Stimulated activated naive B cell treated with anti-CD40 and anti-IgM and Interleukin-4, amounts not matched to agents 10 μg/mL and 1 μg/mL and 100 μg/mL, for 72 hours (primary cell): Measurements from ENCODE around the gene CYP3A7.
"Not testable (repeated sequence)": the region's sequence is repeated elsewhere in the genome, so short reads cannot be mapped to it uniquely, and the experiment has no call there.

Experiments used
- ATAC-seq, 2 donors: fragments of 150-1000 bp; cut with Tn5 transposase; replicated peaks; 2 replicates each; pipeline ENCODE4 v1.10.0; 2021; ENCODE audit warnings: moderate library complexity in 1 of 2
- DNase-seq: peaks from one replicate; pipeline ENCODE4 v3.0.0; 2021
- H3K27ac Mint-ChIP-seq: one replicate; pipeline ENCODE4 v1.8.0; 2022; ENCODE audit warnings: mild to moderate bottlenecking, mixed read lengths
- H3K27me3 Mint-ChIP-seq, 2 donors: one replicate each; pipeline ENCODE4 v1.8.0; 2022; ENCODE audit warnings: mixed read lengths in 2 of 2
- H3K36me3 Mint-ChIP-seq, 2 donors: one replicate each; pipeline ENCODE4 v1.8.0; 2022; ENCODE audit warnings: mixed read lengths in 2 of 2, mild to moderate bottlenecking in 1 of 2
- H3K4me1 Mint-ChIP-seq, 2 donors: one replicate each; pipeline ENCODE4 v1.8.0; 2022; ENCODE audit warnings: mixed read lengths in 2 of 2, mild to moderate bottlenecking in 1 of 2
- H3K4me3 Mint-ChIP-seq, 2 donors: one replicate each; pipeline ENCODE4 v1.8.0; 2022; ENCODE audit warnings: mild to moderate bottlenecking in 2 of 2, mixed read lengths in 2 of 2, moderate library complexity in 1 of 2
- H3K9me3 Mint-ChIP-seq, 2 donors: one replicate each; pipeline ENCODE4 v1.8.0; 2022; ENCODE audit warnings: mixed read lengths in 2 of 2, mild to moderate bottlenecking in 1 of 2

CYP3A7 gene

GRCh38 chr7:99733003-99733402 is 2.0 kb downstream of the CYP3A7 start:
- no peaks in the 10 kb centered on the region for H3K4me1 Mint-ChIP-seq
- ATAC-seq, result no peak
- H3K36me3 Mint-ChIP-seq, result peaks cover 0 to 4% of the 10 kb centered on the region in 2 donors
- H3K4me3 Mint-ChIP-seq, result no peak overlapping the region
- no peak overlapping the region for H3K27ac Mint-ChIP-seq
- peaks cover 9 to 28% of the 10 kb centered on the region in 2 donors for H3K27me3 Mint-ChIP-seq
- H3K9me3 Mint-ChIP-seq, result no peaks in the 10 kb centered on the region
- no peak for DNase-seq

DNA sequence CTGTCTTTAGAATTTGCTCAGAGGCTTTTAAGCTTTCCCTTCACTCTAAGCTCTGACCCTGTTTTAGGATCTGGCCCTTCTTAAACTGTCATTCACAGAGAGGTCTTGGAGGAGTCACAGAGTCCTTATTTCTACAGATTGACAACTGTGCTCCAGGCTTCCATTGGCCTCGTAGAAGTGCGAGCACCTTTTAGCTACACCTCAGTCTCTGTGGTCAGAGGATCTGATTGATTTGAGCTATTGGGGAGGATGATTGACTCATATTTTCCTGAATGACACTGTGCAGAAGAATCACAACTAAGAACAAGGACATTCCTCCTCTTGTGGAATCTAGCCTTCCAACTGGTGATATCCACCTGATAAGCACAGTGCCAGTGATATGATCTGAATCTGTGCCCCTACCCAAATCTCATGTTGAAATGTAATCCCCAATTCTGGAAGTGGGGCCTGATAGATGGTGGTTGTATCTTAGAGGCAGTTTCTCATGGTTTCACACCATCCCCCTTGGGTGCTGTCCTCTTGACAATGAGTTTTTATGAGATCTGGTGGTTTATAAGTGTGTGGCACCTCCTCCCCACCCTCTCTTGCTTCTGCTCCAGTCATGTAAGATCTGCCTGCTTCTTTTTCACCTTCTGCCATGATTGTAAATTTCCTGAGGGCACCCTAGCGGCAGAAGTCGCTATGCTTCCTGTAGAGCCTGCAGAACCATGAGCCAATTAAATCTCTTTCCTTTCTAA is 3.2 kb downstream of the CYP3A7 start:
- DNase-seq, result no peak
- Mint-ChIP-seq H3K27ac (no peak overlapping the region), H3K9me3 (no peaks in the 10 kb centered on the region), H3K36me3 (peaks cover 0 to 3% of the 10 kb centered on the region in 2 donors), H3K27me3 (peaks cover 9 to 27% of the 10 kb centered on the region in 2 donors), H3K4me3 (no peak overlapping the region), H3K4me1 (no peaks in the 10 kb centered on the region)
- no peak for ATAC-seq

DNA sequence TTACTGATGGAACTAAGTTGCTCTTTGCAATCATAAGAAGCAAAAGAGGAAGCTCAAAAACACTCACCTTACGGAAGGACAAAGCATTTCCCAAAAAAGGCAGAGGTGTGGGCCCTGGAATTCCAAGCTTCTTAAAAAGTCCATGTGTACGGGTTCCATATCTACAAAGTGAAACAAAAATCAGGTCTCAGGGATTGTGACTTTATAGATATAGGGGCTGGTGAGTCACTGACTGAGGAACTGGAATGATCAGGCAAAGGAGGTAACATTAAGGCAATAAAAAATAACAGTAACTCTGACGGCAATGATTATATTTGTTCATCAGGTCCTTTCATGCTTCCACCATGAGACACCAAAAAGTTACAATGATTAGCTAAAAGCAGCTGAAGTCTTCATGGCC is 4.0 kb downstream of the CYP3A7 start:
- Mint-ChIP-seq H3K4me1 (no peaks in the 10 kb centered on the region), H3K27me3 (peaks cover 9 to 19% of the 10 kb centered on the region in 2 donors)
- DNase-seq, result no peak

DNA sequence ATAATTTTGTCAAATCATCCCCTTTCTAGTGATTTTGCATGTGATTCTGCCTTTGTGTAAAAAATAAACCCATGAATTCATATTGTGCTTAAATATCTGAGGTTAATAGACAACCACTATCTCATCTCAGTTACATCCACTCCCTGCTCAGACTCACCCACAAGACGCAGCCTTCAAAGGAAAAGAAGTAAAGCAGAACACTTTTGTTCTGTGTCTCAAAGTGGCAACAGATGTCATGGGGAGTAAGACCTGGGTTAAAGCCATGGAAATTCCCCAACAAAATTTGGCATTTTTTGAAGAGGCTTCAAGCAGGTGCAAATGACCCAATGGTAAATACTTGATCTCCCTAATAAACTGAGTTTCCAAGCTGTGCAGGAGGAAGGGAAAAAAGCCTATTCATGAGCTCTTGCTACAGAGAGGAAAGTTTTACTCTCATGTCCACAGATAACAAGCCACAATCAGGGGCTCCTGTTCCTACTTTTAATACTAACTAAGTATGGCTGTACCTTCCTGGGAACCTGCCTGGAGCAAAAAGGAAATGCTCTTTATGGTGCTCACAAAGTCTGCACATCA is 4.7 kb downstream of the CYP3A7 start:
- DNase-seq, result no peak
- Mint-ChIP-seq H3K4me3 (no peak overlapping the region), H3K4me1 (no peaks in the 10 kb centered on the region), H3K36me3 (no peaks in the 10 kb centered on the region), H3K27ac (no peak overlapping the region), H3K9me3 (no peaks in the 10 kb centered on the region), H3K27me3 (peaks cover 5 to 13% of the 10 kb centered on the region in 2 donors)
- no peak for ATAC-seq

More for the DNA sequence above, 4.0 kb downstream of the CYP3A7 start:
- Mint-ChIP-seq H3K9me3 (no peaks in the 10 kb centered on the region), H3K36me3 (no peaks in the 10 kb centered on the region), H3K27ac (no peak overlapping the region), H3K4me3 (no peak overlapping the region)
- no peak for ATAC-seq

- Mint-ChIP-seq H3K9me3 (no peaks in the 10 kb centered on the region), H3K27me3 (peaks cover 5 to 8% of the 10 kb centered on the region in 2 donors), H3K27ac (no peak overlapping the region), H3K4me1 (no peaks in the 10 kb centered on the region), H3K4me3 (no peak overlapping the region), H3K36me3 (peaks cover 0 to 1% of the 10 kb centered on the region in 2 donors)
- ATAC-seq, result no peak
- no peak for DNase-seq
Observed at GRCh38 chr7:99729486-99730237, 5.3 kb downstream of the CYP3A7 start.

GRCh38 chr7:99728615-99729014 is 6.4 kb downstream of the CYP3A7 start:
- H3K4me1 Mint-ChIP-seq, result no peaks in the 10 kb centered on the region
- H3K9me3 Mint-ChIP-seq, result no peaks in the 10 kb centered on the region
- H3K36me3 Mint-ChIP-seq, result peaks cover 5 to 6% of the 10 kb centered on the region in 2 donors
- no peak overlapping the region for H3K27ac Mint-ChIP-seq
- H3K27me3 Mint-ChIP-seq, result peaks cover 14 to 15% of the 10 kb centered on the region in 2 donors
- H3K4me3 Mint-ChIP-seq, result no peak overlapping the region
- no peak for DNase-seq
- no peak for ATAC-seq

DNA sequence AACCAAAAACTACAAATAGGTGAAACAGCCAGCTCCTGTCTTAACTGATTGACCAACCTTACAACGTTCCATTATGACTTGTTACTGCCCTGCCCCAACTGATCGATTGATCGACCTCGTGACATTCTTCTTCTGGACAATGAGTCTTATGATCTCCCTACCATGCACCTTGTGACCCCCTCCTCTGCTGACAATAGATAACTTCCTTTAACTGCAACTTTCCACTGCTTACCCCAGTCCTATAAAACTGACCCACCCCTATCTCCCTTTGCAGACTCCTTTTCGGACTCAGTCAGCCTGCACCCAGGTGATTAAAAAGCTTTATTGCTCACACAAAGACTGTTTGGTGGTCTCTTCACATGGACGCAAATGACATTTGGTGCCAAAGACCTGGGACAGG is 11.8 kb downstream of the CYP3A7 start:
- H3K9me3 Mint-ChIP-seq, H3K27ac Mint-ChIP-seq, DNase-seq, H3K36me3 Mint-ChIP-seq, ATAC-seq, H3K4me1 Mint-ChIP-seq, H3K4me3 Mint-ChIP-seq: not testable (repeated sequence)
- peaks cover 13 to 26% of the 10 kb centered on the region in 2 donors for H3K27me3 Mint-ChIP-seq

DNA sequence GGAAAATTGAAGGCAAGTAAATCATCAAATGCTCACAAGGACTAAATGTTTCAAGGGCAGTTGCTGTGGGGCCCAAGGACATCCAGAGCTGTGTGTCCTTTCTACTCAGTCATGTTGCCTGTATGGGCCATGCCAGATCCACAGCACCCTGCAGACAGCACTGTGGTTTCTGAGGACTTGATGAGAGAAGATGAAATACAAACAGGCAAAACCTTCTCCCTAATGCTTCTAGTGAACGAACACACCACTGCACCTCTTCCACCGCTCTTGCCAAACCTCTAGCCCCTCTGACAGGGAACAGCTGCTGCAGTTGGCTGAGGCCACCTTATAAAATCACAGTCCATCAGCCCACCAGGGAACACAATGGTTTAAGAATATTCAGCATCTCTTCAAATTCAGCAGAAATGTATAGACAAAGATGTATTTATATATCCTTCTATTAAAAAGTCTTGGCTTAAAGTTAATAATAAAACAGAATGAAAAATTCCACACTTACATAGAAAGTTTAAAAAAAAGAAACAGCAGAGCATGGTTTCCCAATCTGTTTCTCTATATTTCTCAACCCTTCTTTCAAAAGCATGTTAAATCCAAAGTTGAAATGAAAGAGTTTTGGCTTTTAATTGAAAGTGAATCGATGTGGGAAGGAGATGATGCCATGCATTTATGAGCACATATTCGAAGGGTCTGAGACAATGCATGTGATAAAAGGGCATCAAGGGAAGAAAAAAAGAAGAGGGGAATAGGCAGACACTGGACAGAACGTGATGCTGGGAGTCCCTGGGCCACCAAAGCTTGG is 14.0 kb downstream of the CYP3A7 start:
- ATAC-seq (no peak), DNase-seq (no peak)
- Mint-ChIP-seq H3K4me3 (no peak overlapping the region), H3K9me3 (peaks cover 0 to 3% of the 10 kb centered on the region in 2 donors), H3K27me3 (peaks cover 13 to 33% of the 10 kb centered on the region in 2 donors), H3K36me3 (peaks cover 5 to 6% of the 10 kb centered on the region in 2 donors), H3K4me1 (no peaks in the 10 kb centered on the region), H3K27ac (no peak overlapping the region)

- H3K4me1 Mint-ChIP-seq, result no peaks in the 10 kb centered on the region
- DNase-seq, result no peak
- H3K4me3 Mint-ChIP-seq, result no peak overlapping the region
- H3K27me3 Mint-ChIP-seq, result peaks cover 13 to 33% of the 10 kb centered on the region in 2 donors
- ATAC-seq, result no peak
- H3K9me3 Mint-ChIP-seq, result peaks cover 2 to 3% of the 10 kb centered on the region in 2 donors
- no peak overlapping the region for H3K27ac Mint-ChIP-seq
- H3K36me3 Mint-ChIP-seq, result peaks cover 6 to 11% of the 10 kb centered on the region in 2 donors
Observed at GRCh38 chr7:99719996-99720769, 14.8 kb downstream of the CYP3A7 start.

- Mint-ChIP-seq H3K9me3 (peaks cover 3 to 4% of the 10 kb centered on the region in 2 donors), H3K27ac (no peak overlapping the region), H3K36me3 (peaks cover 17 to 40% of the 10 kb centered on the region in 2 donors), H3K4me3 (no peak overlapping the region), H3K27me3 (peaks cover 0 to 20% of the 10 kb centered on the region in 2 donors), H3K4me1 (no peaks in the 10 kb centered on the region)
- ATAC-seq (no peak), DNase-seq (no peak)
Observed at GRCh38 chr7:99713995-99714570, 20.9 kb downstream of the CYP3A7 start.

DNA sequence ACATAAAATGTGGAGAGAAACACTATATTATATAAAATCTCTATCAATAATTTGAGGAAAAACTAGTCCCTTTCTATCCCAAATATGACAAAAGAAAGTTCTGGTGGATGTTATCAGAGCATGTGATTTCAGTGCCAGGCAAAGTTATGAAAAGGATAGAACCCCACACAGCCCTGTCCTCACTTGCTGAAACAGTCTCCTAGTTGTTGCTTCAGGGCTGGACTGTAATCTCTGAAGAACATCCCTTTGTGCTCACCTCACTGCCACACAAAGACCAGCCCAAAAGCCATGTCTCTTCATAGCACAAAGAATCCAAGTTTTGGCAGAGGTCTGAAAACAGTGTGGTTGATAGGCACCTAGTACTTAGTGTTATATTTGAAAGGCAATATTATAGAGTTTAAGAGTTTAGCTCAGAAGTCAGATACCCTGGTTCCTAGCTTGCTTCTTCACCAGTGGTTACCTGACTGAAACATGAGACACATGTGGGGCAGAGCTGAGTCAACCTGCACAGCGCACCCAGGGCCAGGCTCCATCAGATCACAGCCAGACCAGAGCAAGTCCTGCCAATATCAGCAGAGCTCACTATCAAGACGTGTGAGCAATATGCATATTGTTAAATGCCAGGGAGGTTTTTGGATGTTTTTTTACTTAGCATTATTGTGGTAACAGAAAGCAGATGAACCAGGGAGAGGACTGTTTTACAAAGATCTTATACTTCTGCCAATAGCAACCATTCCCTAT is 25.0 kb downstream of the CYP3A7 start:
- Mint-ChIP-seq H3K36me3 (peaks cover 39 to 51% of the 10 kb centered on the region in 2 donors), H3K4me1 (no peaks in the 10 kb centered on the region), H3K9me3 (peaks cover 16 to 19% of the 10 kb centered on the region in 2 donors), H3K27me3 (peaks cover 0 to 5% of the 10 kb centered on the region in 2 donors), H3K4me3 (no peak overlapping the region), H3K27ac (no peak overlapping the region)
- no peak for DNase-seq
- ATAC-seq, result no peak

DNA sequence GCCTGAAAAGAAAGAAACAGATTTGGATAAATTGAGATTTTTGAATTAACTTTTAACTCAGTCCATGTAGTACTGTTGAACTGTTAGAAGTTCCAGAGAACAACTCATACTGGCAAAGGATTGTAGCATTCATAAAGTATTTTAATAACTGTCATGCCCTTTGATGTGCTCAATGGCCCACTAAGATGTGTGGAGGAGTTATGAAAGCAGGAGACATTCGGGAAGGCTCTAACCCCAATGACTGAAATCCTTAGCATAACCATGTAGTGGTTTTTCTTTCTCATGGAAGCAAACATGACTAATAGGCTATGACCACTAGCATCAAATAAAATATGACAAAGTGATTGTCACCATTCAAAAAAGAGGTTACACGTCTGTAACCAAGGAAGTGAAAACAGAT is 25.7 kb downstream of the CYP3A7 start:
- DNase-seq, result no peak
- H3K27ac Mint-ChIP-seq, result no peak overlapping the region

More for the DNA sequence above, 25.7 kb downstream of the CYP3A7 start:
- no peak for ATAC-seq
- peaks cover 0 to 5% of the 10 kb centered on the region in 2 donors for H3K27me3 Mint-ChIP-seq
- no peaks in the 10 kb centered on the region for H3K4me1 Mint-ChIP-seq
- H3K36me3 Mint-ChIP-seq, result peaks cover 35 to 43% of the 10 kb centered on the region in 2 donors
- peaks cover 15 to 19% of the 10 kb centered on the region in 2 donors for H3K9me3 Mint-ChIP-seq
- H3K4me3 Mint-ChIP-seq, result no peak overlapping the region
